NCI-H1105 (cell line): ENCODE measurements around the gene HOXC5.
"Not testable (repeated sequence)": the region's sequence is repeated elsewhere in the genome, so short reads cannot be mapped to it uniquely, and the experiment has no call there.

ENCODE experiments used
- DNase-seq: peaks from one replicate; lab custom pipeline; 2025; lab: John Stamatoyannopoulos, UW

Gene HOXC5

GRCh38 chr12:54066408-54066807 lies 33.6 kb downstream of the HOXC5 start:
- no peak for DNase-seq

GRCh38 chr12:54068418-54069070 lies 35.7 kb downstream of the HOXC5 start:
- no peak for DNase-seq

GRCh38 chr12:54071942-54072341 lies 39.1 kb downstream of the HOXC5 start:
- no peak for DNase-seq

GRCh38 chr12:54074308-54074707 lies 41.5 kb downstream of the HOXC5 start:
- no peak for DNase-seq

GRCh38 chr12:54075409-54075808 lies 42.6 kb downstream of the HOXC5 start:
- DNase-seq = no peak

- DNase-seq = no peak
These were observed 43.1 kb downstream of the HOXC5 start for GRCh38 chr12:54075974-54076373.

- DNase-seq = not testable (repeated sequence)
These were observed 45.0 kb downstream of the HOXC5 start for GRCh38 chr12:54077843-54078242.

GRCh38 chr12:54079115-54079514 lies 46.3 kb downstream of the HOXC5 start:
- not testable (repeated sequence) for DNase-seq

- DNase-seq = not testable (repeated sequence)
These were observed 47.4 kb downstream of the HOXC5 start for GRCh38 chr12:54080008-54080924.

GRCh38 chr12:54081053-54081514 lies 48.2 kb downstream of the HOXC5 start:
- DNase-seq = not testable (repeated sequence)

GRCh38 chr12:54081581-54082396 lies 48.9 kb downstream of the HOXC5 start:
- DNase-seq = not testable (repeated sequence)

- no peak for DNase-seq
These were observed 49.6 kb downstream of the HOXC5 start for GRCh38 chr12:54082397-54082892.
